DND-41 (cell line): Measurements from ENCODE around the gene DTNBP1.
A peak's percentile ranks its signal among the peaks of the same experiment; 100 is the strongest.

Experiments
- EZH2 ChIP-seq: IDR thresholded peaks from 3 replicates; pipeline ENCODE4 v1.6.1; 2012; ENCODE audit warnings: borderline replicate concordance, low read depth, mild to moderate bottlenecking, moderate library complexity, low read length, inconsistent platforms; ENCODE audit not compliant: severe bottlenecking
- TF ChIP-seq, protein P1 (sequence below): IDR thresholded peaks from 2 replicates; pipeline ENCODE4 v1.5.1; 2012; ENCODE audit warnings: borderline replicate concordance, low read length, moderate library complexity, mild to moderate bottlenecking; ENCODE audit not compliant: poor library complexity, severe bottlenecking; ENCODE audit errors: extremely low read depth

- TF ChIP-seq, protein P1, sequence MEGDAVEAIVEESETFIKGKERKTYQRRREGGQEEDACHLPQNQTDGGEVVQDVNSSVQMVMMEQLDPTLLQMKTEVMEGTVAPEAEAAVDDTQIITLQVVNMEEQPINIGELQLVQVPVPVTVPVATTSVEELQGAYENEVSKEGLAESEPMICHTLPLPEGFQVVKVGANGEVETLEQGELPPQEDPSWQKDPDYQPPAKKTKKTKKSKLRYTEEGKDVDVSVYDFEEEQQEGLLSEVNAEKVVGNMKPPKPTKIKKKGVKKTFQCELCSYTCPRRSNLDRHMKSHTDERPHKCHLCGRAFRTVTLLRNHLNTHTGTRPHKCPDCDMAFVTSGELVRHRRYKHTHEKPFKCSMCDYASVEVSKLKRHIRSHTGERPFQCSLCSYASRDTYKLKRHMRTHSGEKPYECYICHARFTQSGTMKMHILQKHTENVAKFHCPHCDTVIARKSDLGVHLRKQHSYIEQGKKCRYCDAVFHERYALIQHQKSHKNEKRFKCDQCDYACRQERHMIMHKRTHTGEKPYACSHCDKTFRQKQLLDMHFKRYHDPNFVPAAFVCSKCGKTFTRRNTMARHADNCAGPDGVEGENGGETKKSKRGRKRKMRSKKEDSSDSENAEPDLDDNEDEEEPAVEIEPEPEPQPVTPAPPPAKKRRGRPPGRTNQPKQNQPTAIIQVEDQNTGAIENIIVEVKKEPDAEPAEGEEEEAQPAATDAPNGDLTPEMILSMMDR: peak; percentile 99
- no peak for TF ChIP-seq EZH2
These were observed 28.5 kb upstream of the DTNBP1 start for GRCh38 chr6:15691250-15691869.
